GM12878 (cell line): ENCODE data around the gene METRNL. TPM values are rescaled to one million over a fixed set of nuclear protein-coding genes. Genes with fewer than 3 reads are reported as not detected.

Experiments
- ATAC-seq: fragments of 200-7000 bp; cut with Tn5 transposase; 3 replicates; pipeline ENCODE4 v1.9.1; 2020; ENCODE audit warnings: mild to moderate bottlenecking, moderate library complexity
- BruUV-seq: library from RNA; stranded (reverse); fragments of 400-500 nt; replicated peaks from 2 replicates; lab custom pipeline; 2021; lab: Mats Ljungman, UMichigan
- CTCF ChIA-PET: fragments of 300-600 bp; sonication (Branson Sonifier 250); formaldehyde crosslinking; extraction: SDS; loops from one replicate; lab custom pipeline; 2021; ENCODE audit warnings: inconsistent platforms; lab: Yijun Ruan, JAX
- POLR2A ChIA-PET: fragments of 350-600 bp; formaldehyde crosslinking; extraction: SDS; loops from one replicate; lab custom pipeline; 2021; ENCODE audit warnings: inconsistent platforms; lab: Charles Lee
- RAD21 ChIA-PET: fragments of 300-600 bp; sonication (Branson Sonifier 250); formaldehyde crosslinking; loops from one replicate; lab custom pipeline; 2023; ENCODE audit warnings: antibody characterized with exemption; ENCODE audit not compliant: unreplicated experiment; lab: Charles Lee
- SMC1A ChIA-PET: fragments of 300-600 bp; sonication (Branson Sonifier 250); formaldehyde crosslinking; loops from one replicate; lab custom pipeline; 2023; ENCODE audit not compliant: unreplicated experiment, uncharacterized antibody; lab: Charles Lee
- DNase-seq: peaks from one replicate; pipeline ENCODE4 v3.0.0-alpha.2; 2011; ENCODE audit warnings: low read depth, low spot score
- FAIRE-seq: peaks from 3 replicates; lab custom pipeline; 2011; peaks lifted over from hg19 to GRCh38; lab: Jason Lieb, UNC
- H2AFZ ChIP-seq: 2 replicates; pipeline ENCODE4 v1.6.0; 2011; ENCODE audit warnings: low read depth, low read length, control low read depth; ENCODE audit not compliant: control insufficient read depth
- H3K27ac ChIP-seq: 2 replicates; pipeline ENCODE4 v1.5.1; 2011; ENCODE audit warnings: control low read depth; ENCODE audit not compliant: control insufficient read depth, insufficient read depth
- H3K27me3 ChIP-seq, 2 experiments: replicated peaks in 1 of 2; 2 replicates each; pipeline versions ENCODE4 v1.6.0 to v1.6.1; 2011; ENCODE audit warnings: low read length in 1 of 2; ENCODE audit not compliant: control insufficient read depth in 2 of 2, insufficient read depth in 2 of 2
- H3K36me3 ChIP-seq, 2 experiments: 2 replicates each; pipeline ENCODE4 v1.5.1; 2011; ENCODE audit warnings: low read length in 1 of 2; ENCODE audit not compliant: control insufficient read depth in 2 of 2, insufficient read depth in 2 of 2
- H3K4me1 ChIP-seq: 2 replicates; pipeline ENCODE4 v1.6.1; 2011; ENCODE audit warnings: mild to moderate bottlenecking, low read length, moderate library complexity, mixed read lengths; ENCODE audit not compliant: control insufficient read depth, insufficient read depth
- H3K4me2 ChIP-seq: 2 replicates; pipeline ENCODE4 v1.6.0; 2011; ENCODE audit warnings: control low read depth; ENCODE audit not compliant: control insufficient read depth, insufficient read depth
- H3K4me3 ChIP-seq: fragments of 200-600 bp; sonication (generic); 2 replicates; pipeline ENCODE4 v1.5.1; 2016
- H3K79me2 ChIP-seq: 2 replicates; pipeline ENCODE4 v1.6.0; 2011; ENCODE audit warnings: low read length; ENCODE audit not compliant: control insufficient read depth, insufficient read depth
- H3K9ac ChIP-seq: 2 replicates; pipeline ENCODE4 v1.8.0; 2011; ENCODE audit warnings: low read length, control low read depth, mixed read lengths; ENCODE audit not compliant: control insufficient read depth, insufficient read depth
- H3K9me3 ChIP-seq: replicated peaks from 3 replicates; pipeline ENCODE4 v1.5.1; 2011; ENCODE audit warnings: mild to moderate bottlenecking, low read length; ENCODE audit not compliant: control insufficient read depth, insufficient read depth
- H4K20me1 ChIP-seq: 2 replicates; pipeline ENCODE4 v1.6.0; 2011; ENCODE audit not compliant: control insufficient read depth, insufficient read depth
- BACH1 ChIP-seq: fragments of 450-650 bp; IDR thresholded peaks from 2 replicates; pipeline ENCODE4 v1.6.1; 2017; ENCODE audit warnings: mild to moderate bottlenecking, borderline replicate concordance
- ETV6 ChIP-seq, 2 experiments: fragments of 450-650 bp in 1 of 2; IDR thresholded peaks in 1 of 2; conservative IDR thresholded peaks in 1 of 2; 2 replicates each; pipeline ENCODE4 v1.6.1; 2014; ENCODE audit warnings: antibody characterized with exemption in 1 of 2, borderline replicate concordance in 1 of 2, low read depth in 1 of 2, mild to moderate bottlenecking in 1 of 2, moderate library complexity in 1 of 2
- FOS ChIP-seq: IDR thresholded peaks from 3 replicates; pipeline ENCODE4 v1.6.1; 2011; ENCODE audit warnings: borderline replicate concordance; ENCODE audit not compliant: insufficient read length; ENCODE audit errors: extremely low read depth
- FOXK2 ChIP-seq: fragments of 450-650 bp; IDR thresholded peaks from 2 replicates; pipeline ENCODE4 v1.6.1; 2017; ENCODE audit warnings: mild to moderate bottlenecking, moderate library complexity
- HDAC6 ChIP-seq: fragments of 200-600 bp; sonication (generic); IDR thresholded peaks from one replicate; pipeline ENCODE4 v1.8.0; 2017; ENCODE audit warnings: antibody characterized with exemption; ENCODE audit not compliant: unreplicated experiment
- HSF1 ChIP-seq: fragments of 150-350 bp; IDR thresholded peaks from 2 replicates; pipeline ENCODE4 v1.6.1; 2014; ENCODE audit warnings: mild to moderate bottlenecking, low read depth, low read length
- IRF4 ChIP-seq: IDR thresholded peaks from 2 replicates; pipeline ENCODE4 v1.6.1; 2011; ENCODE audit warnings: low read depth, low read length
- PAX5 ChIP-seq: IDR thresholded peaks from 2 replicates; pipeline ENCODE4 v1.6.1; 2011; ENCODE audit warnings: low read depth, low read length, borderline replicate concordance
- RBBP5 ChIP-seq: fragments of 200-600 bp; sonication (generic); conservative IDR thresholded peaks from 2 replicates; pipeline ENCODE4 v1.6.1; 2016
- RUNX3 ChIP-seq: IDR thresholded peaks from 2 replicates; pipeline ENCODE4 v1.6.1; 2012; ENCODE audit warnings: low read length, inconsistent platforms
- SMAD5 ChIP-seq: IDR thresholded peaks from 2 replicates; pipeline ENCODE4 v1.6.1; 2016; ENCODE audit warnings: antibody characterized with exemption, low read depth
- STAT1 ChIP-seq: fragments of 450-650 bp; conservative IDR thresholded peaks from 2 replicates; pipeline ENCODE4 v1.6.1; 2014; ENCODE audit warnings: antibody characterized with exemption, mild to moderate bottlenecking
- SUPT20H ChIP-seq: IDR thresholded peaks from 2 replicates; pipeline ENCODE4 v1.6.1; 2011; ENCODE audit warnings: low read depth, mild to moderate bottlenecking, low read length, moderate library complexity, borderline replicate concordance; ENCODE audit not compliant: control insufficient read depth
- SUZ12 ChIP-seq: fragments of 200-600 bp; sonication (generic); IDR thresholded peaks from one replicate; pipeline ENCODE4 v1.6.1; 2018; ENCODE audit warnings: antibody characterized with exemption, mild to moderate bottlenecking; ENCODE audit not compliant: unreplicated experiment
- ZBED1 ChIP-seq: IDR thresholded peaks from 2 replicates; pipeline ENCODE4 v1.6.1; 2016; ENCODE audit warnings: borderline replicate concordance
- ZNF207 ChIP-seq: fragments of 450-650 bp; IDR thresholded peaks from 2 replicates; pipeline ENCODE4 v1.6.1; 2014; ENCODE audit warnings: antibody characterized with exemption, mild to moderate bottlenecking, borderline replicate concordance
- ZZZ3 ChIP-seq: IDR thresholded peaks from 2 replicates; pipeline ENCODE4 v1.6.1; 2011; ENCODE audit warnings: low read depth; ENCODE audit not compliant: control insufficient read depth, insufficient read length
- WGBS: methylation state at CpG from one replicate; pipeline ENCODE4 v1.1.6; 2016; ENCODE audit warnings: low lambda C conversion rate; ENCODE audit not compliant: insufficient replicate concordance, insufficient coverage; ENCODE audit errors: missing lambda C conversion rate; 5-methylcytosine and 5-hydroxymethylcytosine counted together
- in situ Hi-C: fragments of 300-500 bp; cut with MboI; formaldehyde crosslinking; loops from 9 replicates; pipeline ENCODE4 v1.14.3; 2018; ENCODE audit warnings: mixed read lengths
- intact Hi-C: fragments of 100-400 bp; cut with micrococcal nuclease; formaldehyde crosslinking; loops from one replicate; pipeline ENCODE4 v1.14.2; 2022; ENCODE audit not compliant: unreplicated experiment
- polyA plus RNA-seq, 11 experiments: library from polyadenylated mRNA; depleted of rRNA in 4 of 11; unstranded in 6 of 11; stranded (reverse) in 5 of 11; fragments of >200 nt; fragmentation: Nextera tagmentation in 4 of 11; fragmentation: Illumina TruSeq in 1 of 11; extraction: Ambion mirVana in 4 of 11; extraction: Trizol in 1 of 11; gene quantifications; 1 replicate in 1 of 11; 2 replicates in 10 of 11; pipeline versions ENCODE4 v1.2.1 to v1.2.3, GENCODE V29; 2011 to 2016; ENCODE audit warnings: inconsistent platforms in 2 of 11, missing spikeins in 2 of 11, low read depth in 1 of 11
- total RNA-seq, 4 experiments: library from RNA; depleted of rRNA in 3 of 4; stranded (reverse); fragments of >200 nt in 3 of 4; fragmentation: Illumina TruSeq in 1 of 4; extraction: Trizol in 1 of 4; gene quantifications; 2 replicates each; pipeline versions ENCODE4 v1.2.1 to v1.2.3, GENCODE V29; 2013 to 2021

Gene METRNL
- total and polyA plus RNA-seq, 10 of the 15 experiments (the other 5 are each of a cell fraction or from before 2014, with no cell fraction given): 0.05 to 3.7 (median 0.48) TPM; not detected in 2

DNA sequence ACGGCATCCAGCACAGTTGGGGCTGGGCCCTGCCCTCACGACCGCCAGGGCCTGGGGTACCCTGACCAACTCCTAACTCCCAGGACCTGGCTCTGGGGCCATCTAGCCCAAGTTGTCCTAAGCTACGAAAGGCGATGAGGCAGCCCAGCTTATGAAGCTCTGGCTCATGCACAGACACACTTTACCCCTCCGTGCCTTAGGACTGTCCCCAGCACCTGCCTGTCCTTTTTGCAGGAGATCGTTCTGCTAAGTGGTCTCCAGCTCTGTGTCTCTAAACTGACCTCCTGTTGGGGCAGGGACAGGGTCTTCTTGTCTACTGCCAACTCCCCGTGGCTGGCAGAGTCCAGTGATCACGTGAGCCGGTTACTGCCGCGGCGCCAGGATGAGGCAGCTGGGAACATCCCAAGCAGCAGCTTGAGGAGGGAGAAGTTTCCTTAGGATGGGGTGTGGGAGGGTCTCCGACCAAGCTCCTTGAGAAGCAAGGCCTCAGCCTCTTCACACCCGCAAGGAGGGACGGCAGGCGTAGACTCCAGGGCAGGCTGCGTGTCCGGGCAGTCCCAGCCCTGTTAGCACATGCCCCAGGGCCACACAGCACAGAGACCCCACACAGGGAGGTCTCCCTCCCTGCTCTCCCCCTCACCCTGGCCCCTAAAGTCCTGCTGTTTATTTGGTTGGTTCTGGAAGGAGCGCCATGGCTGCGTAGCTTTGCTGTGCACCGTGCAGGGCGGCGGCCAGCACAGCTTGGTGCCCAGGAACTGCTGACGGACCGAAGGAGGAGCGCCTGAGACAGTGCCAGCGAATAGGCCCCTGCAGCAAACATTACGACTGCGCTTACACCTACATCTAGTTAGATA, 16.4 kb upstream of the METRNL start:
- Histone ChIP-seq H3K9ac (no peak overlapping the region), H3K4me2 (no peak overlapping the region), H3K4me1 (no peaks in the 10 kb centered on the region), H3K27ac (no peak overlapping the region), H3K79me2 (no peaks in the 10 kb centered on the region), H3K36me3 (no peaks in the 10 kb centered on the region), H3K4me3 (no peak overlapping the region), H3K9me3 (no peaks in the 10 kb centered on the region), H3K27me3 (no peaks in the 10 kb centered on the region), H2AFZ (no peak overlapping the region), H4K20me1 (no peaks in the 10 kb centered on the region)
- intact Hi-C loops: no loop called here
- no TSS peak for BruUV-seq
- TF ChIP-seq IRF4 (no peak), PAX5 (no peak), SUZ12 (no peak)
- no peak for FAIRE-seq
- WGBS: 66% methylated on average over 30 of the region's 30 CpGs
- ChIA-PET RAD21 (no interaction called here), SMC1A (no interaction called here), CTCF (no interaction called here), POLR2A (no interaction called here)
- in situ Hi-C loops: no loop called here
- ATAC-seq: no peak
- DNase-seq: no peak

DNA sequence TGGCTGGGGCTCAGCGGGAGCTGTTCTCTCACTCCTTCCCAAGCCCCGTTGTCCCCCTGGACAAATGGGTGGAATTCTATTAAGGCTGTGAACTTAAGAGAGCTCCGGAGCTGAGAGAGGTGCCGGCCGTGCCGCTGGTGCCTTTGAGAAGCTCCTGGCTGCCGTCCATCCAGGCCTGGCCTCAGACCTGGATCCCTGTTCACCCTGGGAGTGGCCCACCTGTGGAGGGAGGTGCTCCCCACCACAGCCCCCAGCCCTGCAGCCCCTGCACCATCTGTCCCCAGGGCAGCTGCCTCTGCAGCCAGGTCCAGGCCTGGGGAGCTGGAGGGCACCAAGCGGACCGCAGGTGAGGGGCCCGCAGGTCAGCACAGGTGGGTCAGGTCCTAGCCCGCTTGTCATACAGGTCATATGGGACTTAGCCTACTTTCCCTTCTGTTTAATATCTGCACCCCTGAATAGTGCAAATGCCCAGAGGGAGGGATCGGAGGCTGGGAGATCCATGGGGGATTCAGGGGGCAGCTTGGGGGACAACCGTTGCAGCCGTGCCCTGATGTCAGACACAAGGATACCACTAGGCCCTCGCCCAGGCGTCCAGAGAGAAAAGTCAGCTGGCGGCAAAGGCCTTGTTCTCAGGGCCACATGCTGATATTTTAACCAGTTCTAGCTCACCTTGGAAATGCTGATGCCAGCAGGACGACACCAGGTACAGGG, 15.2 kb upstream of the METRNL start:
- BruUV-seq: no TSS peak
- no peak overlapping the region for H3K4me2 ChIP-seq
- no peaks in the 10 kb centered on the region for H3K79me2 ChIP-seq
- ChIA-PET SMC1A (no interaction called here), RAD21 (no interaction called here), CTCF (no interaction called here), POLR2A (no interaction called here)
- no peaks in the 10 kb centered on the region for H3K27me3 ChIP-seq
- H3K4me3 ChIP-seq: no peak overlapping the region
- H4K20me1 ChIP-seq: no peaks in the 10 kb centered on the region
- H3K27ac ChIP-seq: no peak overlapping the region
- intact Hi-C loops (no loop called here), in situ Hi-C loops (no loop called here)
- DNase-seq: no peak
- no peak for ATAC-seq
- WGBS: 61% methylated on average over 17 of the region's 18 CpGs
- no peaks in the 10 kb centered on the region for H3K36me3 ChIP-seq
- H3K9me3 ChIP-seq: no peaks in the 10 kb centered on the region
- H2AFZ ChIP-seq: no peak overlapping the region
- H3K9ac ChIP-seq: no peak overlapping the region
- no peaks in the 10 kb centered on the region for H3K4me1 ChIP-seq
- no peak for FAIRE-seq
- TF ChIP-seq RBBP5: no peak
- no peak for TF ChIP-seq ETV6 (conservative IDR thresholded peaks at IDR 0.05 in 1 of 2, IDR thresholded peaks at IDR 0.05 in 1 of 2; ENCODE audit: borderline replicate concordance in 1 of 2, low read depth in 1 of 2)
- TF ChIP-seq HSF1: no peak
- no peak for TF ChIP-seq SMAD5
- no peak for TF ChIP-seq RUNX3
- TF ChIP-seq FOXK2: no peak
- no peak for TF ChIP-seq ZNF207
- no peak for TF ChIP-seq FOS
- TF ChIP-seq BACH1: no peak
- TF ChIP-seq ZZZ3: no peak
- no peak for TF ChIP-seq ZBED1
- TF ChIP-seq HDAC6: no peak
- no peak for TF ChIP-seq STAT1
- no peak for TF ChIP-seq SUPT20H
